Calu3 (cell line): ENCODE data around the gene SEC31A. TPM values are rescaled to one million over a fixed set of nuclear protein-coding genes. Genes with fewer than 3 reads are reported as not detected.

Experiments used
- BruUV-seq: library from RNA; stranded (reverse); fragments of 400-500 nt; replicated peaks from 2 replicates; lab custom pipeline; 2021; lab: Mats Ljungman, UMichigan
- CTCF ChIA-PET: fragments of 300-600 bp; sonication (Branson Sonifier 250); formaldehyde crosslinking; loops from one replicate; lab custom pipeline; 2022; ENCODE audit warnings: antibody characterized with exemption; lab: Charles Lee
- DNase-seq: peaks from one replicate; pipeline ENCODE4 v3.0.0; 2022
- H3K27ac Mint-ChIP-seq: one replicate; pipeline ENCODE4 v1.8.0; 2022; ENCODE audit warnings: mixed read lengths; ENCODE audit not compliant: unreplicated experiment
- H3K27me3 Mint-ChIP-seq: one replicate; pipeline ENCODE4 v1.8.0; 2022; ENCODE audit warnings: mixed read lengths; ENCODE audit not compliant: unreplicated experiment
- H3K36me3 Mint-ChIP-seq: one replicate; pipeline ENCODE4 v1.8.0; 2022; ENCODE audit warnings: mild to moderate bottlenecking, moderate library complexity, mixed read lengths; ENCODE audit not compliant: insufficient read depth, unreplicated experiment
- H3K4me1 Mint-ChIP-seq: one replicate; pipeline ENCODE4 v1.8.0; 2022; ENCODE audit warnings: mild to moderate bottlenecking, low read depth, mixed read lengths; ENCODE audit not compliant: unreplicated experiment
- H3K4me3 Mint-ChIP-seq: one replicate; pipeline ENCODE4 v1.8.0; 2022; ENCODE audit warnings: mild to moderate bottlenecking, low read depth, moderate library complexity, mixed read lengths; ENCODE audit not compliant: unreplicated experiment
- H3K9me3 Mint-ChIP-seq: one replicate; pipeline ENCODE4 v1.8.0; 2022; ENCODE audit warnings: low read depth, mixed read lengths; ENCODE audit not compliant: unreplicated experiment
- intact Hi-C: fragments of 100-400 bp; cut with micrococcal nuclease; formaldehyde crosslinking; loops from one replicate; pipeline ENCODE4 v1.10.0; 2022; ENCODE audit not compliant: unreplicated experiment
- total RNA-seq: library from RNA; stranded (reverse); gene quantifications from 2 replicates; pipeline ENCODE4 v1.2.3, GENCODE V29; 2022
- TF ChIP-seq, protein P1 (sequence below): fragments of 200-600 bp; IDR thresholded peaks from one replicate; pipeline ENCODE4 v1.8.0; 2022; ENCODE audit warnings: antibody characterized with exemption; ENCODE audit not compliant: unreplicated experiment

The SEC31A gene
- total RNA-seq, 1 experiment from 2014 or later, result 108 TPM

GRCh38 chr4:82780752-82781231, 110.2 kb downstream of the SEC31A start:
- peak; percentile 87 for DNase-seq
- Mint-ChIP-seq H3K9me3 (no peaks in the 10 kb centered on the region), H3K4me3 (no peak overlapping the region), H3K27ac (peak overlapping the region; percentile 81), H3K4me1 (peaks cover 52% of the 10 kb centered on the region), H3K36me3 (peaks cover 7% of the 10 kb centered on the region), H3K27me3 (no peaks in the 10 kb centered on the region)
- BruUV-seq, result no TSS peak
- intact Hi-C loops, result no loop called here
- TF ChIP-seq, protein P1, sequence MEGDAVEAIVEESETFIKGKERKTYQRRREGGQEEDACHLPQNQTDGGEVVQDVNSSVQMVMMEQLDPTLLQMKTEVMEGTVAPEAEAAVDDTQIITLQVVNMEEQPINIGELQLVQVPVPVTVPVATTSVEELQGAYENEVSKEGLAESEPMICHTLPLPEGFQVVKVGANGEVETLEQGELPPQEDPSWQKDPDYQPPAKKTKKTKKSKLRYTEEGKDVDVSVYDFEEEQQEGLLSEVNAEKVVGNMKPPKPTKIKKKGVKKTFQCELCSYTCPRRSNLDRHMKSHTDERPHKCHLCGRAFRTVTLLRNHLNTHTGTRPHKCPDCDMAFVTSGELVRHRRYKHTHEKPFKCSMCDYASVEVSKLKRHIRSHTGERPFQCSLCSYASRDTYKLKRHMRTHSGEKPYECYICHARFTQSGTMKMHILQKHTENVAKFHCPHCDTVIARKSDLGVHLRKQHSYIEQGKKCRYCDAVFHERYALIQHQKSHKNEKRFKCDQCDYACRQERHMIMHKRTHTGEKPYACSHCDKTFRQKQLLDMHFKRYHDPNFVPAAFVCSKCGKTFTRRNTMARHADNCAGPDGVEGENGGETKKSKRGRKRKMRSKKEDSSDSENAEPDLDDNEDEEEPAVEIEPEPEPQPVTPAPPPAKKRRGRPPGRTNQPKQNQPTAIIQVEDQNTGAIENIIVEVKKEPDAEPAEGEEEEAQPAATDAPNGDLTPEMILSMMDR, result no peak
- CTCF ChIA-PET, result interaction anchor here (0.7 kb wide), 1 partner anchor 15 kb away, joined by 3 read pairs; no protein-coding TSS in a partner anchor

GRCh38 chr4:82780170-82780751, 110.7 kb downstream of the SEC31A start:
- CTCF ChIA-PET, result no interaction called here
- no TSS peak for BruUV-seq
- intact Hi-C loops, result no loop called here
- H3K36me3 Mint-ChIP-seq, result peaks cover 7% of the 10 kb centered on the region
- no peak for DNase-seq
- H3K9me3 Mint-ChIP-seq, result no peaks in the 10 kb centered on the region
- TF ChIP-seq, protein P1, result no peak
- no peak overlapping the region for H3K4me3 Mint-ChIP-seq
- peak overlapping the region; percentile 81 for H3K27ac Mint-ChIP-seq
- peaks cover 46% of the 10 kb centered on the region for H3K4me1 Mint-ChIP-seq
- no peaks in the 10 kb centered on the region for H3K27me3 Mint-ChIP-seq

- H3K4me1 Mint-ChIP-seq, result peaks cover 38% of the 10 kb centered on the region
- no peak overlapping the region for H3K27ac Mint-ChIP-seq
- H3K36me3 Mint-ChIP-seq, result peaks cover 7% of the 10 kb centered on the region
- TF ChIP-seq, protein P1, result no peak
- H3K4me3 Mint-ChIP-seq, result no peak overlapping the region
- intact Hi-C loops, result no loop called here
- CTCF ChIA-PET, result no interaction called here
- H3K9me3 Mint-ChIP-seq, result no peaks in the 10 kb centered on the region
- DNase-seq, result peak; percentile 12
- no peaks in the 10 kb centered on the region for H3K27me3 Mint-ChIP-seq
- BruUV-seq, result no TSS peak
These were observed 111.9 kb downstream of the SEC31A start for GRCh38 chr4:82779032-82779431.

DNA sequence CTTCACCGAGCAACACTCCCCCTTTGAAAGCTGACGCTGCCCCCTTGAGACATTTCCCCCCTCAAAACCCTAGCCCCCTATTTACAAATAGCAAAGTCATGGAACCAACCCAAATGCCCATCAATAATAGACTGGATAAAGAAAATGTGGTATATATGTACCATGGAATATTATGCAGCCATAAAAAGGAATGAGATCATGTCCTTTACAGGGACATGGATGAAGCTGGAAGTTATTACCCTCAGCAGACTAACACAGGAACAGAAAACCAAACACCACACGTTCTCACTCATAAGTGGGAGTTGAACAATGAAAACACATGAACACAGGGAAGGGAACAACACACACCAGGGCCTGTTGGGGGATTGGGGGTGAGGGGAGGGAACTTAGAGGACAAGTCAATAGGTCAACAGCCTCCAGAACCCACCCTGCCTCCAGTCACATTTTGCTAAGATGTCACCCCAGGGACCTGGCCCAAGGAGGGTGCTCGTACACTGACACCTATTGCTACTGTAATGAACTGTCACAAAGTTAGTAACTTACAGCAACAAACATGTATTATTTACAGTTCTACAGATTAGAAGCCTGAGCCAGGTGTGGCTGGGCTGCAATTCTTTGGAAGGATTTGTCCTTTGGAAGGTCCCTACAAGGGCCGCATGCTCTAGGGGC, 113.0 kb downstream of the SEC31A start:
- H3K4me3 Mint-ChIP-seq, result no peak overlapping the region
- CTCF ChIA-PET, result no interaction called here
- intact Hi-C loops, result no loop called here
- TF ChIP-seq, protein P1, result no peak
- H3K36me3 Mint-ChIP-seq, result peaks cover 7% of the 10 kb centered on the region
- no peak overlapping the region for H3K27ac Mint-ChIP-seq
- H3K9me3 Mint-ChIP-seq, result no peaks in the 10 kb centered on the region
- no TSS peak for BruUV-seq
- peaks cover 38% of the 10 kb centered on the region for H3K4me1 Mint-ChIP-seq
- no peak for DNase-seq
- no peaks in the 10 kb centered on the region for H3K27me3 Mint-ChIP-seq
